B cell (primary cell): ENCODE measurements around the gene PTTG2.

Experiments used
- EZH2 ChIP-seq: IDR thresholded peaks from 2 replicates; pipeline ENCODE4 v1.6.1; 2012; ENCODE audit warnings: borderline replicate concordance, low read depth, mild to moderate bottlenecking, moderate library complexity, low read length; ENCODE audit not compliant: insufficient read depth, poor library complexity, severe bottlenecking
- TF ChIP-seq, protein P1 (sequence below): fragments of 200-600 bp; IDR thresholded peaks from one replicate; pipeline ENCODE4 v1.8.0; 2022; ENCODE audit warnings: antibody characterized with exemption, mild to moderate bottlenecking

DNA sequence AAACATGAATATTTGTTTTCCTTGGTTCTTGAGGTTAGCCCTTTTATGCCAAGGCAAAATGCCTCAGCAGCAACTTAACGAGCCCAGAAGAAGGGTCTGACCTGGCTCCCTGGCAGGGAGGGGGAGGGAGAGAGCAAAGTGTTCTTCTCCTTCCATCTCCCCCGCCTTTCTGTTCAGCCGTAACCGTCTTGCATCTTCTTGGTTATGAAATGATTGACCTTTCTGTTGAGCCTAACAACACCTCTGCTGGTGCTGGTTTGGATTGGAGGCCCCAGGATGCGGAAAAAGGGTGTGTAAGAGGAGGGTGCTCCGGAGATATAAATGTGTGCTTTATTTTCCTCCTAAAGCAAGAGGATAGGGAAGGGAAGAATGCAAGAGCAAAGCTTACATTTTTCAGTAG, 44.7 kb downstream of the PTTG2 start:
- TF ChIP-seq EZH2, result no peak
- TF ChIP-seq, protein P1, sequence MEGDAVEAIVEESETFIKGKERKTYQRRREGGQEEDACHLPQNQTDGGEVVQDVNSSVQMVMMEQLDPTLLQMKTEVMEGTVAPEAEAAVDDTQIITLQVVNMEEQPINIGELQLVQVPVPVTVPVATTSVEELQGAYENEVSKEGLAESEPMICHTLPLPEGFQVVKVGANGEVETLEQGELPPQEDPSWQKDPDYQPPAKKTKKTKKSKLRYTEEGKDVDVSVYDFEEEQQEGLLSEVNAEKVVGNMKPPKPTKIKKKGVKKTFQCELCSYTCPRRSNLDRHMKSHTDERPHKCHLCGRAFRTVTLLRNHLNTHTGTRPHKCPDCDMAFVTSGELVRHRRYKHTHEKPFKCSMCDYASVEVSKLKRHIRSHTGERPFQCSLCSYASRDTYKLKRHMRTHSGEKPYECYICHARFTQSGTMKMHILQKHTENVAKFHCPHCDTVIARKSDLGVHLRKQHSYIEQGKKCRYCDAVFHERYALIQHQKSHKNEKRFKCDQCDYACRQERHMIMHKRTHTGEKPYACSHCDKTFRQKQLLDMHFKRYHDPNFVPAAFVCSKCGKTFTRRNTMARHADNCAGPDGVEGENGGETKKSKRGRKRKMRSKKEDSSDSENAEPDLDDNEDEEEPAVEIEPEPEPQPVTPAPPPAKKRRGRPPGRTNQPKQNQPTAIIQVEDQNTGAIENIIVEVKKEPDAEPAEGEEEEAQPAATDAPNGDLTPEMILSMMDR, result no peak
